ENCODE data around the gene MTMR12.
"Not testable (repeated sequence)": the region's sequence is repeated elsewhere in the genome, so short reads cannot be mapped to it uniquely, and the experiment has no call there.

Gene MTMR12

GRCh38 chr5:32301891-32302290, 10.8 kb downstream of the MTMR12 start:
- TF ChIP-seq MAX (IDR thresholded peaks at IDR 0.05; ENCODE audit: low read depth, low read length) (no peak), MYC (IDR thresholded peaks at IDR 0.05; ENCODE audit: low read depth, low read length) (no peak), POLR2A (IDR thresholded peaks at IDR 0.05; ENCODE audit: extremely low read depth, insufficient read length) (no peak)
- TF ChIP-seq, protein P1, sequence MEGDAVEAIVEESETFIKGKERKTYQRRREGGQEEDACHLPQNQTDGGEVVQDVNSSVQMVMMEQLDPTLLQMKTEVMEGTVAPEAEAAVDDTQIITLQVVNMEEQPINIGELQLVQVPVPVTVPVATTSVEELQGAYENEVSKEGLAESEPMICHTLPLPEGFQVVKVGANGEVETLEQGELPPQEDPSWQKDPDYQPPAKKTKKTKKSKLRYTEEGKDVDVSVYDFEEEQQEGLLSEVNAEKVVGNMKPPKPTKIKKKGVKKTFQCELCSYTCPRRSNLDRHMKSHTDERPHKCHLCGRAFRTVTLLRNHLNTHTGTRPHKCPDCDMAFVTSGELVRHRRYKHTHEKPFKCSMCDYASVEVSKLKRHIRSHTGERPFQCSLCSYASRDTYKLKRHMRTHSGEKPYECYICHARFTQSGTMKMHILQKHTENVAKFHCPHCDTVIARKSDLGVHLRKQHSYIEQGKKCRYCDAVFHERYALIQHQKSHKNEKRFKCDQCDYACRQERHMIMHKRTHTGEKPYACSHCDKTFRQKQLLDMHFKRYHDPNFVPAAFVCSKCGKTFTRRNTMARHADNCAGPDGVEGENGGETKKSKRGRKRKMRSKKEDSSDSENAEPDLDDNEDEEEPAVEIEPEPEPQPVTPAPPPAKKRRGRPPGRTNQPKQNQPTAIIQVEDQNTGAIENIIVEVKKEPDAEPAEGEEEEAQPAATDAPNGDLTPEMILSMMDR (IDR thresholded peaks at IDR 0.05; ENCODE audit: low read depth, low read length): no peak
- no peak overlapping the region for H3K4me3 ChIP-seq (ENCODE audit: low read depth, low read length)
- no peak for DNase-seq (ENCODE audit: low read depth)

DNA sequence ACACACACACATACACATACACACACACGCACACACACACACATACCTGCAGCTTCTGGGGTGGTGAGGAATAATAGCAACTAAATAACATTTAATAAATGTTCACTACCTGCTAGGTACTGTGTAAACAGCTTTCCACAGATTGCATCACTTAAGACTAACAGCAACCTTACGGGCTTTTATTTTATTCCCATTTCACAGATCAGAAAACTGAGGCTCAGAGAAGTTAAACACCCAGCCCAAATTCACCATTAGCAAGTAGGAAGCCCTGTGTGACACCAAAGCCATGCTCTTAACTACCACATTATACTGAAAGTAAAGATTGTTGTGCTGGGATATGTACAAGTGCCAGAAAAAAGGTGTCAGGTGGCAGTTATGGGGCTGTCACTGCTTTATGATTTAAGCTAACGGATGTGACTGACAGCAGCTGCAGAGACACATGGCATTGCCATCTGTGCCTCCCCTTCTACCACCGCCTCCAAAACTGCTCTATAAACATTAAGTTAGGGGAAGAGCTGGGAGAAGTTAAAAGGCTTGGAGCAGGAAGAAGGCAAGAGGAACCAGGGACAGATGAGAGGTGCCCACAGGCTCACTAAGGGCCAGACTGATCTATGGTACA, 13.6 kb downstream of the MTMR12 start:
- no peak for DNase-seq (ENCODE audit: low read depth)
- H3K4me3 ChIP-seq (ENCODE audit: low read depth, low read length): no peak overlapping the region
- TF ChIP-seq, protein P1 (IDR thresholded peaks at IDR 0.05; ENCODE audit: low read depth, low read length): no peak
- no peak for TF ChIP-seq MYC (IDR thresholded peaks at IDR 0.05; ENCODE audit: low read depth, low read length)
- no peak for TF ChIP-seq MAX (IDR thresholded peaks at IDR 0.05; ENCODE audit: low read depth, low read length)
- no peak for TF ChIP-seq POLR2A (IDR thresholded peaks at IDR 0.05; ENCODE audit: extremely low read depth, insufficient read length)

- TF ChIP-seq MYC (IDR thresholded peaks at IDR 0.05; ENCODE audit: low read depth, low read length) (no peak), MAX (IDR thresholded peaks at IDR 0.05; ENCODE audit: low read depth, low read length) (no peak), POLR2A (IDR thresholded peaks at IDR 0.05; ENCODE audit: extremely low read depth, insufficient read length) (no peak)
- TF ChIP-seq, protein P1 (IDR thresholded peaks at IDR 0.05; ENCODE audit: low read depth, low read length): no peak
Measured at GRCh38 chr5:32298059-32298415, 14.7 kb downstream of the MTMR12 start.

GRCh38 chr5:32297181-32298058, 15.3 kb downstream of the MTMR12 start:
- no peak for DNase-seq (ENCODE audit: low read depth)
- no peak overlapping the region for H3K4me3 ChIP-seq (ENCODE audit: low read depth, low read length)
- TF ChIP-seq MAX (IDR thresholded peaks at IDR 0.05; ENCODE audit: low read depth, low read length) (no peak), MYC (IDR thresholded peaks at IDR 0.05; ENCODE audit: low read depth, low read length) (no peak), POLR2A (IDR thresholded peaks at IDR 0.05; ENCODE audit: extremely low read depth, insufficient read length) (no peak)
- TF ChIP-seq, protein P1 (IDR thresholded peaks at IDR 0.05; ENCODE audit: low read depth, low read length): no peak

More at GRCh38 chr5:32298059-32298415, 14.7 kb downstream of the MTMR12 start:
- no peak for DNase-seq (ENCODE audit: low read depth)
- H3K4me3 ChIP-seq (ENCODE audit: low read depth, low read length): no peak overlapping the region

DNA sequence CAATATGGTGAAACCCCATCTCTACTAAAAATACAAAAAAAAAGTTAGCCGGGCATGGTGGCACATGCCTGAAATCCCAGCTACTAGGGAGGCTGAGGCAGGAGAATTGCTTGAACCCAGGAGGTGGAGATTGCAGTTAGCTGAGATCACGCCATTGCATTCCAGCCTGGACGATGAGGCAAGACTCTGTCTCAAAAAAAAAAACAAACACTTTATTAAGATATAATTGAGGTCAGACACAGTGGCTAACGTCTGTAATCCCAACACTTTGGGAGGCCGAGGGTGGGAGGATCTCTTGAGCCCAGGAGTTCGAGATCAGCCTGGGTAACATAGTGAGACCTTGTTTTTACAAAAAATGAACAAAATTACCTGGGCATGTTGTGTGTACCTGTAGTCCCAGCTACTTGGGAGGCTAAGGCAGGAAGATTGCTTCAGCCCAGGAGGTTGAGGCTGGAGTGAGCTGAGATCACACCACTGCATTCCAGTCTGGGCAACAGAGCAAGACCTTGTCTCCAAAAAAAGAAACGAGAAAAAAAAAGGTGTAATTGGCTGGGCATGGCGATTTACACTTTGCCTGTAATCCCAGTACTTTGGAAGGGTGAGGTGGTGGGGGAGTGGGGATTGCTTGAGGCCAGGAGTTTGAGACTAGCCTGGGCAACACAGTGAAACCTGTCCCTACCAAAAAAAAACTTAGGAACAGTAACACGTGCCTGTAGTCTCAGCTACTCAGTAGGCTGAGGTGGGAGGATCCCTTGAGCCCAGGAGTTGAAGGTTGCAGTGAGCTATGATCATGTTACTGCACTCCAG, 16.6 kb downstream of the MTMR12 start:
- not testable (repeated sequence) for DNase-seq (ENCODE audit: low read depth); H3K4me3 ChIP-seq (ENCODE audit: low read depth, low read length)

DNA sequence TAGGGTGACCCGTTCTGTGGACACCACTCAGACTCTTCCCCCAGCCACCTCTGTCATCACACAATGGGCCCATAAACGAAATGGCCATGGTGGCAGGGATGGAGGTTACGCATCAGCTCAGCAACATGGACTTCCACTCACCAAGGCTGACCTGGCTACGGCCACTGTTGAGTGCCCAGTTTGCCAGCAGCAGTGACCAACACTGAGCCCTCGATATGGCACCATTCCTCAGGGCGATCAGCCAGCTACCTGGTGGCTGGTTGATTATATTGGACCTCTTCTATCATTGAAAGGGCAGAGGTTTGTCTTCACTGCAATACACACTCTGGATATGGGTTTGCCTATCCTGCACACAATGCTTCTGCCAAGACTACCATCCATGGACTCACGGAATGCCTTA, 21.1 kb downstream of the MTMR12 start:
- TF ChIP-seq MAX (IDR thresholded peaks at IDR 0.05; ENCODE audit: low read depth, low read length): no peak
- no peak for TF ChIP-seq MYC (IDR thresholded peaks at IDR 0.05; ENCODE audit: low read depth, low read length)
- TF ChIP-seq, protein P1 (IDR thresholded peaks at IDR 0.05; ENCODE audit: low read depth, low read length): no peak
- TF ChIP-seq POLR2A (IDR thresholded peaks at IDR 0.05; ENCODE audit: extremely low read depth, insufficient read length): no peak
- no peak overlapping the region for H3K4me3 ChIP-seq (ENCODE audit: low read depth, low read length)
- DNase-seq (ENCODE audit: low read depth): no peak
